HepG2 (cell line): ENCODE measurements around the gene LACTBL1. TPM values are rescaled to one million over a fixed set of nuclear protein-coding genes. Genes with fewer than 3 reads are reported as not detected.

Source experiments
- ATAC-seq: fragments of 200-7000 bp; cut with Tn5 transposase; 3 replicates; pipeline ENCODE4 v1.9.1; 2020; ENCODE audit warnings: mild to moderate bottlenecking, moderate library complexity
- BruUV-seq: library from RNA; stranded (reverse); fragments of 400-500 nt; replicated peaks from 2 replicates; lab custom pipeline; 2021; lab: Mats Ljungman, UMichigan
- CTCF ChIA-PET: fragments of 300-600 bp; formaldehyde crosslinking; extraction: SDS; loops from one replicate; lab custom pipeline; 2021; ENCODE audit warnings: low total read pairs, inconsistent platforms, low intra/inter-chr PET ratio; lab: Yijun Ruan, JAX
- POLR2A ChIA-PET: fragments of 350-600 bp; sonication (Branson Sonifier 250); formaldehyde crosslinking; loops from one replicate; lab custom pipeline; 2020; ENCODE audit warnings: antibody characterized with exemption, inconsistent platforms; lab: Yijun Ruan, JAX
- DNase-seq: peaks from one replicate; pipeline ENCODE4 v3.0.0-alpha.2; 2015; ENCODE audit warnings: low spot score
- FAIRE-seq: peaks from 3 replicates; lab custom pipeline; 2011; peaks lifted over from hg19 to GRCh38; lab: Jason Lieb, UNC
- H2AFZ ChIP-seq: one replicate; pipeline ENCODE4 v1.6.1; 2011; ENCODE audit warnings: low read length, inconsistent platforms
- H3K27ac ChIP-seq: fragments of 300-600 bp; 3 replicates; pipeline ENCODE4 v1.8.0; 2011; ENCODE audit warnings: mixed run types, mild to moderate bottlenecking, mixed read lengths, low read length, inconsistent platforms; ENCODE audit not compliant: insufficient read depth; ENCODE audit errors: extremely low read length
- H3K27me3 ChIP-seq, 2 experiments: fragments of 200-600 bp in 1 of 2; 2 replicates in 1 of 2; 3 replicates in 1 of 2; pipeline versions ENCODE4 v1.6.0 to v1.8.0; 2011; ENCODE audit warnings: low read length in 2 of 2, mild to moderate bottlenecking in 2 of 2, moderate library complexity in 2 of 2, inconsistent platforms in 1 of 2; ENCODE audit not compliant: insufficient read depth in 2 of 2, control insufficient read depth in 1 of 2
- H3K36me3 ChIP-seq, 2 experiments: fragments of 200-600 bp in 1 of 2; replicated peaks in 1 of 2; 2 replicates in 1 of 2; 3 replicates in 1 of 2; pipeline versions ENCODE4 v1.5.1 to v1.8.0; 2011; ENCODE audit warnings: low read length in 2 of 2, inconsistent platforms in 1 of 2; ENCODE audit not compliant: insufficient read depth in 2 of 2, control insufficient read depth in 1 of 2
- H3K4me1 ChIP-seq: 2 replicates; pipeline ENCODE4 v1.5.1; 2012; ENCODE audit warnings: low read length, inconsistent platforms; ENCODE audit not compliant: insufficient read depth
- H3K4me2 ChIP-seq: 2 replicates; pipeline ENCODE4 v1.6.0; 2011; ENCODE audit warnings: low read depth, low read length, inconsistent platforms
- H3K4me3 ChIP-seq, 3 experiments: fragments of 200-600 bp in 1 of 3; sonication (generic), shearing (Covaris generic) in 1 of 3; replicated peaks in 1 of 3; 2 replicates each; pipeline ENCODE4 v1.5.1; 2011 to 2016; ENCODE audit warnings: low read length in 3 of 3, inconsistent platforms in 2 of 3, low read depth in 2 of 3, mild to moderate bottlenecking in 2 of 3, control low read depth in 1 of 3, mixed read lengths in 1 of 3; ENCODE audit not compliant: insufficient read depth in 1 of 3
- H3K79me2 ChIP-seq: one replicate; pipeline ENCODE4 v1.6.1; 2011; ENCODE audit warnings: low read length, inconsistent platforms; ENCODE audit not compliant: insufficient read depth
- H3K9ac ChIP-seq: 2 replicates; pipeline ENCODE4 v1.6.0; 2011; ENCODE audit warnings: mild to moderate bottlenecking, low read depth, low read length, inconsistent platforms; ENCODE audit not compliant: insufficient read depth
- H3K9me3 ChIP-seq: 2 replicates; pipeline ENCODE4 v1.5.1; 2012; ENCODE audit warnings: mild to moderate bottlenecking, low read length
- H4K20me1 ChIP-seq: 2 replicates; pipeline ENCODE4 v1.6.0; 2011; ENCODE audit warnings: inconsistent platforms, mild to moderate bottlenecking, low read length, moderate library complexity; ENCODE audit not compliant: insufficient read depth
- E2F5 ChIP-seq: sonication (generic); formaldehyde crosslinking; conservative IDR thresholded peaks from 2 replicates; pipeline ENCODE4 v1.4.0; 2020; ENCODE audit warnings: missing genetic modification reagents
- GABPB1 ChIP-seq: IDR thresholded peaks from 2 replicates; pipeline ENCODE4 v1.6.1; 2016; ENCODE audit warnings: mild to moderate bottlenecking, missing genetic modification reagents, moderate library complexity, missing compliant biosample characterization
- GTF3A ChIP-seq: sonication (generic); formaldehyde crosslinking; conservative IDR thresholded peaks from 2 replicates; pipeline ENCODE4 v1.4.0; 2020; ENCODE audit warnings: mild to moderate bottlenecking, missing genetic modification reagents
- KLF12 ChIP-seq: sonication (generic); formaldehyde crosslinking; IDR thresholded peaks from 2 replicates; pipeline ENCODE4 v1.4.0; 2020; ENCODE audit warnings: missing genetic modification reagents, borderline replicate concordance
- SIX4 ChIP-seq: sonication (generic); formaldehyde crosslinking; IDR thresholded peaks from 2 replicates; pipeline ENCODE4 v1.4.0; 2020; ENCODE audit warnings: missing genetic modification reagents
- SNAPC4 ChIP-seq: sonication (generic); formaldehyde crosslinking; IDR thresholded peaks from 2 replicates; pipeline ENCODE4 v1.4.0; 2020; ENCODE audit warnings: mild to moderate bottlenecking, missing genetic modification reagents
- WGBS: methylation state at CpG from one replicate; pipeline ENCODE4 v1.1.6; 2017; ENCODE audit warnings: low lambda C conversion rate; 5-methylcytosine and 5-hydroxymethylcytosine counted together
- in situ Hi-C: cut with HindIII; loops from 2 replicates; pipeline ENCODE4 v1.10.0; 2017; ENCODE audit warnings: low pct_unique_long_range_greater_than_20kb; ENCODE audit not compliant: extremely low pct_ligation_motif_present
- intact Hi-C: fragments of 100-400 bp; cut with micrococcal nuclease; formaldehyde crosslinking; loops from one replicate; pipeline ENCODE4 v1.10.0; 2022; ENCODE audit not compliant: unreplicated experiment
- polyA plus RNA-seq, 8 experiments: library from polyadenylated mRNA; depleted of rRNA in 3 of 8; stranded (reverse) in 7 of 8; unstranded in 1 of 8; fragments of >200 nt; fragmentation: Illumina TruSeq in 4 of 8; extraction: Trizol in 4 of 8; gene quantifications; 2 replicates each; pipeline versions ENCODE4 v1.2.1 to v1.2.3, GENCODE V29; 2011 to 2016; ENCODE audit warnings: low read depth in 4 of 8, missing spikeins in 1 of 8, mixed read lengths in 1 of 8; ENCODE audit not compliant: insufficient read depth in 1 of 8
- total RNA-seq, 5 experiments: library from RNA; depleted of rRNA; stranded (reverse); fragments of >200 nt; fragmentation: Illumina TruSeq; extraction: Trizol; gene quantifications; 2 replicates each; pipeline ENCODE4 v1.2.3, GENCODE V29; 2016; ENCODE audit warnings: low read depth in 1 of 5

LACTBL1 gene
- total and polyA plus RNA-seq, 2 of the 13 experiments (the other 11 are each of a cell fraction or from before 2014, with no cell fraction given): 0.12 to 1.3 TPM

- intact Hi-C loops: loop anchor here (10.0 kb wide), 3 partner anchors 77 to 297 kb away; no protein-coding TSS in a partner anchor
- H3K79me2 ChIP-seq: no peaks in the 10 kb centered on the region
- DNase-seq: no peak
- no peaks in the 10 kb centered on the region for H3K36me3 ChIP-seq
- no peak for FAIRE-seq
- TF ChIP-seq SNAPC4 (no peak), SIX4 (CRISPR knock-in tag) (no peak), GTF3A (no peak), KLF12 (CRISPR knock-in tag) (no peak), GABPB1 (CRISPR knock-in tag) (no peak), E2F5 (no peak)
- POLR2A ChIA-PET: no interaction called here
- H3K4me2 ChIP-seq: no peak overlapping the region
- WGBS: 44% methylated on average over 3 of the region's 3 CpGs
- H3K9me3 ChIP-seq: no peaks in the 10 kb centered on the region
- no peak overlapping the region for H3K9ac ChIP-seq
- peaks cover 32% of the 10 kb centered on the region for H3K4me1 ChIP-seq
- no peak overlapping the region for H2AFZ ChIP-seq
- CTCF ChIA-PET: no interaction called here
- no peak for ATAC-seq
- in situ Hi-C loops: loop anchor here (5.0 to 10.0 kb wide), 3 partner anchors 107 to 297 kb away; no protein-coding TSS in a partner anchor
- no peak overlapping the region for H3K4me3 ChIP-seq
- no peaks in the 10 kb centered on the region for H4K20me1 ChIP-seq
- H3K27ac ChIP-seq: no peak overlapping the region
- no TSS peak for BruUV-seq
- H3K27me3 ChIP-seq: no peaks in the 10 kb centered on the region
Measured at GRCh38 chr1:22978299-22978698, 5.6 kb upstream of the LACTBL1 start.
